ENCODE results near the gene CACNB1. TPM values are rescaled to one million over a fixed set of nuclear protein-coding genes. Genes with fewer than 3 reads are reported as not detected.

CACNB1 gene
- total RNA-seq, 2 donors from 2014 or later, result 21.4 to 21.9 TPM

DNA sequence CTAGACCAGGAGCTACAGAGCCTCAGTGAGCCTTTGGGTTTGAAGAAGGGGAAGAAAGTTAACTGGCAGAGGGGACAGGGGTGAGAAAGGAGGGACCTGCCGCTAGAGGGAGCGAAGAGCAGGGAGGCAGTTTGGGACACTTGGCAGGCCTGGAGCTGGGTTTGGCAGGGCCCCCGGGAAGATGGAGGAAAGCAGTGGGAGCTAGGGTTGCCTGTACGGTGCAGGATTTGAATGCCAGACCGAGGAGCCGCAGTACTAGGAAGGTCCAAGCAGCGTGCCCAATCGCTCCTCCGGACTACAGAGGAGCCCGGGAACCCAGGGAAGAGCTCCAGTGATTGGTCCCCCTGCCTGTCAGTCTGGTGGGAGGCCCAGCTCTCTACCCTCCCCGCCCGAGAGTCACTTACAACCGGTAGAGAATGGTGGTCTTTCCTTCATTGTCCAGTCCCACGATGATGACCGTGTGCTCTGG lies 32.8 kb downstream of the CACNB1 start:
- DNase-seq (peak; percentile 48 to 54 (median 49)), ATAC-seq (peak; percentile 89)
- H3K4me3 Mint-ChIP-seq, result peak overlapping the region; percentile 97
- peaks cover 12% of the 10 kb centered on the region for H3K4me1 Mint-ChIP-seq
- H3K36me3 Mint-ChIP-seq (ENCODE audit: low read depth), result peaks cover 5% of the 10 kb centered on the region
- peaks cover 34% of the 10 kb centered on the region for H3K27me3 Mint-ChIP-seq
- H3K9me3 ChIP-seq (ENCODE audit: control insufficient read depth, low read length, poor library complexity, severe bottlenecking), result no peaks in the 10 kb centered on the region
- H3K27ac Mint-ChIP-seq, result peak overlapping the region; percentile 24

DNA sequence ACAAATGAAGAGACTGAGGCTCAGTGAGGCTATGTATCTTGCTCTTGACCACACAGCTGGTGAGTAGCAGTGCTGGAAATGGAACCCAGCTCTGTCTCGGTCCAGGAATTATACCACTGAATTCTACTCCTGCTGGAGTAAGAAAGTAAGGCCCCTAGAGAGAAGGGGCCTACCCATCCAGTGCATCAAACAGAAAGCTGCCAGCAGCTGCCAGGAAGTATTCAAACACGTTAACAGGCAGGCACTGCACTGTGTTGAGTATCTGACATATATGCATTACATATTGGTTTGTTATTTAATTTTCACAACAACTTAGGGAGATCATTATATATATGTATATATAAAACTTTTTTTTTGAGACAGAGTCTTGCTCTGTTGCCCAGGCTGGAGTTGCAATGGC lies 35.5 kb downstream of the CACNB1 start:
- peaks cover 5% of the 10 kb centered on the region for H3K36me3 Mint-ChIP-seq (ENCODE audit: low read depth)
- H3K4me3 Mint-ChIP-seq, result no peak overlapping the region
- no peak overlapping the region for H3K27ac Mint-ChIP-seq
- peaks cover 8% of the 10 kb centered on the region for H3K4me1 Mint-ChIP-seq
- H3K9me3 ChIP-seq (ENCODE audit: control insufficient read depth, low read length, poor library complexity, severe bottlenecking), result no peaks in the 10 kb centered on the region
- DNase-seq, result no peak
- ATAC-seq, result no peak
- peaks cover 27% of the 10 kb centered on the region for H3K27me3 Mint-ChIP-seq

DNA sequence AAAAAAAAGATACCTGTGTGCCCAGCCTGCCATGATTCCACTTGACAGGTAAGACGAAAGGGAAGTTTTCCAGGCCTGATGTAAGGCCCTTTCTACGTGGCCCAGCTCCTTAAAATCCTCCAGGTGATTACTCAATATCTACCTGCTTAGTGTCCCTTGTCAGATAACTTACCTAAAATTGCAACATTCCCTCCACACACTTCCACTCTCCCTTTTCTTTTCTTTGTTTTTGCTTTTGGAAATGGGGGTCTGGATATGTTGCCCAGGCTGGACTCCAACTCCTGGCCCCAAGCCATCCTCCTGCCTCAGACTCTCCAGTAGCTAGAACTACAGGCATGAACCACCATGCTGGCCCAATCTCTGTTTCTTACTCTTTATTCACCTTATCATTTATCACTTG lies 38.8 kb downstream of the CACNB1 start:
- Mint-ChIP-seq H3K36me3 (ENCODE audit: low read depth) (peaks cover 4% of the 10 kb centered on the region), H3K27ac (no peak overlapping the region), H3K4me3 (no peak overlapping the region), H3K27me3 (peaks cover 10% of the 10 kb centered on the region), H3K4me1 (peaks cover 8% of the 10 kb centered on the region)
- no peaks in the 10 kb centered on the region for H3K9me3 ChIP-seq (ENCODE audit: control insufficient read depth, low read length, poor library complexity, severe bottlenecking)
- DNase-seq, result no peak
- ATAC-seq, result no peak

DNA sequence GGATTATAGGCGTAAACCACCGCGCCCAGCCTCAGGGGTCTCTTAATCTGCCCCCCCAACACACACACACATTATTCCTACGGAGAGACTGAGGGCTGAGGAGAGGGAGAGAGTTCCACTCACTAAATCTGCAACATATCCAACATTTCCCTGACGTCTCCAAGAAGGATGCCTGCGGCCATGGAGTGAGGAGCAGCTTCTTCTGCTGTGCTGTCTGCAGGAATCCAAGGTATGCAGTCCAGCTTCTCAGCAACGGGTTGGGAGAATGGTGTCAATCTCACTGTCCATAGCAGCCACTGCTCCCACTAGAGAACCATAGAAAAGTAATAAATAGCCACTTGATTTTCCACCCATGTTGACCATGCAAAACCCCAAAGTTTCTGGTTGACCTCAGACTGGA lies 41.0 kb downstream of the CACNB1 start:
- Mint-ChIP-seq H3K27ac (peak overlapping the region; percentile 45), H3K4me1 (peaks cover 26% of the 10 kb centered on the region), H3K27me3 (peaks cover 13% of the 10 kb centered on the region), H3K4me3 (peak overlapping the region; percentile 28), H3K36me3 (ENCODE audit: low read depth) (peaks cover 4% of the 10 kb centered on the region)
- no peaks in the 10 kb centered on the region for H3K9me3 ChIP-seq (ENCODE audit: control insufficient read depth, low read length, poor library complexity, severe bottlenecking)
- no peak for ATAC-seq
- no peak for DNase-seq

DNA sequence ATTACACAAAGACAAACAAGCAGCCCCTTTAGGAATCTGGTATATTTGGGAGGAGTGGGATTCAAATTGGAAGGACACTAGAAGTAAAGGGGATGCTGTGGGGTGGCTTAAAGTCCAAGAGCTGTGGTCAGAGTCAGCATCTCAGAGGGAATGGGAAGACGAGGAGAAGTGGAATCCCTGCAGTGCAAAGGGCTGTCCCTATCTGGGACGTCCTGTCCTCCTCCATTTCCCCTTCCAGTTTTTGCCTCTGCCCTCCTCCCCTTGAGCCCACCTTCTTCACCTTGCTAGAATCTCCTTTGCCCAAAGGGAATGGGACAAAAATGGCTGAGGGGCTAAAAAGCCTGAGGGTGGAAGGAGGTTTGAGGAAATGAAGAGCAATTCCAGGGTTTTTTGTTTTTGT lies 41.8 kb downstream of the CACNB1 start:
- DNase-seq (no peak), ATAC-seq (no peak)
- H3K27ac Mint-ChIP-seq, result peak overlapping the region; percentile 100
- H3K27me3 Mint-ChIP-seq, result peaks cover 14% of the 10 kb centered on the region
- peaks cover 4% of the 10 kb centered on the region for H3K36me3 Mint-ChIP-seq (ENCODE audit: low read depth)
- H3K4me1 Mint-ChIP-seq, result peaks cover 29% of the 10 kb centered on the region
- peak overlapping the region; percentile 15 for H3K4me3 Mint-ChIP-seq
- no peaks in the 10 kb centered on the region for H3K9me3 ChIP-seq (ENCODE audit: control insufficient read depth, low read length, poor library complexity, severe bottlenecking)

DNA sequence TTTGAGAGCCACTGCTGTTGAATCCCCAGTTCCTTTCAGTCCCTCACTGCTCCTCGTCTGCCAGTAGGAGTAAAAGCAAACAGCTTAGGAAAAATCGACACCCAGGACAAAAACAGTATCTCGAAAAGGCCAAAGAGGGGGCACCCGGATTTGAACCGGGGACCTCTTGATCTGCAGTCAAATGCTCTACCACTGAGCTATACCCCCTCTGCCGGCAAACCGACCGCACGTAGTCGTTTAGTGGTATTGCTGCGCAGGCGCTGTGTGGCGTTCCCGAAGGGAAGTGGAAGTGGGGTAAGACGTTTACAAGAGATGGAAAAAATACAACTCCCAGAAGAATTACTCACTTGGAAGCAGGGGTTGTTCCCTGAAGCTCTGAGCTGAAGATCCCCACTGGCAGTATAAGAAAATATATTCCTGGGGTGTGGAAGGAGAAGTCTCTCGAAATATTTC lies 43.8 kb downstream of the CACNB1 start:
- Mint-ChIP-seq H3K27ac (peak overlapping the region; percentile 100), H3K36me3 (ENCODE audit: low read depth) (peaks cover 4% of the 10 kb centered on the region), H3K4me1 (peaks cover 46% of the 10 kb centered on the region), H3K4me3 (peak overlapping the region; percentile 97), H3K27me3 (peaks cover 31% of the 10 kb centered on the region)
- peak; percentile 69 for ATAC-seq
- no peaks in the 10 kb centered on the region for H3K9me3 ChIP-seq (ENCODE audit: control insufficient read depth, low read length, poor library complexity, severe bottlenecking)
- peak; percentile 74 to 91 (median 84) for DNase-seq

DNA sequence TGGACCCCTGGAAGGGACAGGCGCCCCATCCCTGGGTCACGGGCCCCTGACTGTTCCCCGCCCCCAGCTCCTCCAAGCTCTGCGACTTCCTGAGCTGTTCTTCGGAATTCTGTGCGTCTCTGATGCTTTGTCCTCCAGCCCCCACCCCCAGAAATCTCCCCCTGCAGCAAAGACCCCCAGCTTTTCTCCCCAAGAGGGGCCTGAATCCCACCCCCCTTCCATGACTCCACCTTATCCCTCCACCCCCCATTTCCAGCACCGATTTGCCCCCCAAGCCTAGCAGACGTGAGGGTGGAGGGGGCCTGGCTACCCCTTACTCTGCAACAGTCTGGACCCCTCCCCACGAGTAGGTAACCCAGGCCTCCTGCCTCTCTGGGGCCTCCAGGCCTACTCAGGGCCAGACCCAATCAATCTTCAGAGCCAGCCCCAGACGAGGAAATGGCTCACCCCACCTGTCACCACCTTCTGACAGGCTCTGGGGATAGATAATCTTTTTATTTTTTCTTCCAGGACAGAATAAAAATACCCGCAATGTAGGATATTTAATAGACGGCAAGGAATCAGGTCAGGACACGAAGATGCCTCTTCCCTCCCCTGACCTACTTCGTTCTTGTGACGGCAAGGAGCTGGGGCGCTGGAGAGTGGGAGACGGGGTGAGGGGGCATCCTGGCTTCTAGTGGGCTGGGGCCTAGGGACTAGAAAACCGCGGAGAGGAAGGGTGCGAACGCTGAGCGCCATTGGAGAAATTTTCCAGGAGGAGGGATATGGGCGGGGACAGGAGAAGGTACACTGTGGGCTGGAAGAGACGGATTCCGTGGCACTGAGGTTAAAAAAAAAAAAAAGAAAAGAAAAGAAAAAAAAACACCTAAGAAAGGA lies 45.3 kb downstream of the CACNB1 start:
- H3K27ac Mint-ChIP-seq, result peak overlapping the region; percentile 100
- DNase-seq (peak in 1 of 3 donors; percentile 20), ATAC-seq (no peak)

DNA sequence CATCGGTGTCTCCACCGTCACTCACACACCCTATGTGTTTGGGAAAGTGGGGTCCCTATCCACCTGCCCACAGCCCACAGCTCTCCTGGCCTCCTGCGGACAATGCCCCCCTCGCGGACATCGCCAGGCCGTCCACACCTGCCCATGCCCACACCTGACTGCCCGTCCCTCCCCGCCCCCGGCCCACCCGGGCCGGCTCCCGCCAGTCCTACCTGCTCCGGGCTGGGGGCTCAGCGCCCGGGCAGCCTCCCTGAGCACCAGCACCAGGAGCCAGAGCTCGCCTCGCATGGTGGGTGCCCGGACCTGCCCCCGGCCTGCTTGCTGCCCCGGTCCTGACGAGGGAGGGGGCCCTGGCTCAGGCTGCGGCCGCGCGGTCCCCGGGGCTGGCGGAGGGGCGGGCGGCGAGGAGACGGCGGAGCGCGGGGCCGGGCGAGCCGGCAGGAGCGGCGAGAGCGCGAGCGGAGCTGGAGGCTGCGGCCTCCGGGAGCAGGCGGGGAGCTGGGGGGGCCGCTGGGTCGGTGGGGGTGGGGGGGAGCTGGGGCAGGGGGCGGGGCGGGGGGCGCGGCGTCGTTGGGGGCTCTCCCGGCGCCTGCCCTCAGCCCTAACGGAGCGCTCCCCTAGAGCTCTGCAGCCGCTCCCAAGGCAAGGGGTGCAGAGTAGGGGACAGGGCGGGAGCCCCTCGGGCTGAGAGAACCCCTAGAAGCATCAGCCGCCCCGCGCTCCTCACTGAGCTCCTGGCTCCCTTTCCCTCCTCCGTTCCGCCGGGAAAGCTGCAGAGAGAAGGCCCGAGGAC lies 46.1 kb downstream of the CACNB1 start, which contains the start of gene PLXDC1:
Gene PLXDC1 (minus strand): TSS at position 488 of the 793 bp plus-strand sequence. CDS start 200 bp downstream, at position 288.
- peak in 1 of 3 donors; percentile 18 for DNase-seq
- no peaks in the 10 kb centered on the region for H3K9me3 ChIP-seq (ENCODE audit: control insufficient read depth, low read length, poor library complexity, severe bottlenecking)
- H3K4me3 Mint-ChIP-seq, result peak within 1 kb of the TSS; percentile 97
- peaks cover 48% of the 10 kb centered on the region for H3K4me1 Mint-ChIP-seq
- peak within 1 kb of the TSS; percentile 100 for H3K27ac Mint-ChIP-seq
- no peak for ATAC-seq
- H3K36me3 Mint-ChIP-seq (ENCODE audit: low read depth), result peaks cover 4% of the 10 kb centered on the region
- peaks cover 31% of the 10 kb centered on the region for H3K27me3 Mint-ChIP-seq

More for the DNA sequence above, 45.3 kb downstream of the CACNB1 start:
- Mint-ChIP-seq H3K4me1 (peaks cover 48% of the 10 kb centered on the region), H3K36me3 (ENCODE audit: low read depth) (peaks cover 4% of the 10 kb centered on the region), H3K27me3 (peaks cover 31% of the 10 kb centered on the region), H3K4me3 (peak overlapping the region; percentile 97)
- no peaks in the 10 kb centered on the region for H3K9me3 ChIP-seq (ENCODE audit: control insufficient read depth, low read length, poor library complexity, severe bottlenecking)

DNA sequence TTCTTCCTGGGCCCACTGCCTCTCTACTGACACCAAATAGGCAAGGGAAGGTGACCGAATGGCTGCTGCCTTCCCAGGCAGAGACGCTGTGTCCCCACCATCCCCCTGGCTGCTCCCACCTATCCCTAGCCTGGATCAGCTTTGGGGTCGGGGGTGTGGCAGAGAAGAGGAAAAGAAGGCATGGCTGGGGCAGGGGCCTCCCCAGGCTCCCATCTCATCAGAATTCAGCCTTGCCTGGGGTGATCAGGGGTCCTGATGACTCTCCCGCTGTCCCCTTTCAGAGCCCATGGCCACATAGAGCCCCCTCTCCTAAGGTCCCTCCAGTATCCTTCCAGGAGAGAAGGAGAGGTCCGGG lies 46.7 kb downstream of the CACNB1 start:
- no peak for DNase-seq
- ATAC-seq, result no peak
- Mint-ChIP-seq H3K4me1 (peaks cover 48% of the 10 kb centered on the region), H3K4me3 (peak overlapping the region; percentile 80), H3K36me3 (ENCODE audit: low read depth) (peaks cover 4% of the 10 kb centered on the region), H3K27ac (peak overlapping the region; percentile 4), H3K27me3 (peaks cover 31% of the 10 kb centered on the region)
- no peaks in the 10 kb centered on the region for H3K9me3 ChIP-seq (ENCODE audit: control insufficient read depth, low read length, poor library complexity, severe bottlenecking)

DNA sequence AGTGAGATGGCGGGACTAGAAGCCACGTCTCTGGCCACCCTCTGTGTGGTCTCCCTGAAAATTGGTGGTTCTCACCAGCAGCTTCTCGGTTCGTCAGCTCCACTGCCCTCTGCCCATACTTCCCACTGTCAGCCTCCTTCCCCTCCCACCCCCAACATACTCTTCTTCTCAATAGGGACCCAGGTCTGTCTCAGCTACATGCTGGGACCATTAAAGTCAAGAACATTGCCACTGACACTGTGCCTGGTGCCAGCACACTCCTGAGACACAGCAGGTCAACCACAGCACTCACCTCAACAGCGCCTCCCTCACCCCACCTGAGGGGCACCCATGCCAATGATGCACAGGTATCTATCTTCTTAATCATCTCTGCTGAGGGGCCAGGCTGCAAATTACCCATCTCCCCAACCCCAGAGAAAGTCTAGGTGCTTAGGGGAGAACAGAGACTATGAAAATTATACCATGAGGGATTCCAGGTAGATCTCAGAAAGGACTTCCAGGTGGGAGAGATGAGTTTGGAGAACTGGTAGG lies 47.3 kb downstream of the CACNB1 start:
- H3K9me3 ChIP-seq (ENCODE audit: control insufficient read depth, low read length, poor library complexity, severe bottlenecking), result no peaks in the 10 kb centered on the region
- DNase-seq (no peak), ATAC-seq (no peak)
- Mint-ChIP-seq H3K27ac (peak overlapping the region; percentile 4), H3K4me3 (peak overlapping the region; percentile 80), H3K36me3 (ENCODE audit: low read depth) (peaks cover 4% of the 10 kb centered on the region), H3K4me1 (peaks cover 48% of the 10 kb centered on the region), H3K27me3 (peaks cover 31% of the 10 kb centered on the region)

DNA sequence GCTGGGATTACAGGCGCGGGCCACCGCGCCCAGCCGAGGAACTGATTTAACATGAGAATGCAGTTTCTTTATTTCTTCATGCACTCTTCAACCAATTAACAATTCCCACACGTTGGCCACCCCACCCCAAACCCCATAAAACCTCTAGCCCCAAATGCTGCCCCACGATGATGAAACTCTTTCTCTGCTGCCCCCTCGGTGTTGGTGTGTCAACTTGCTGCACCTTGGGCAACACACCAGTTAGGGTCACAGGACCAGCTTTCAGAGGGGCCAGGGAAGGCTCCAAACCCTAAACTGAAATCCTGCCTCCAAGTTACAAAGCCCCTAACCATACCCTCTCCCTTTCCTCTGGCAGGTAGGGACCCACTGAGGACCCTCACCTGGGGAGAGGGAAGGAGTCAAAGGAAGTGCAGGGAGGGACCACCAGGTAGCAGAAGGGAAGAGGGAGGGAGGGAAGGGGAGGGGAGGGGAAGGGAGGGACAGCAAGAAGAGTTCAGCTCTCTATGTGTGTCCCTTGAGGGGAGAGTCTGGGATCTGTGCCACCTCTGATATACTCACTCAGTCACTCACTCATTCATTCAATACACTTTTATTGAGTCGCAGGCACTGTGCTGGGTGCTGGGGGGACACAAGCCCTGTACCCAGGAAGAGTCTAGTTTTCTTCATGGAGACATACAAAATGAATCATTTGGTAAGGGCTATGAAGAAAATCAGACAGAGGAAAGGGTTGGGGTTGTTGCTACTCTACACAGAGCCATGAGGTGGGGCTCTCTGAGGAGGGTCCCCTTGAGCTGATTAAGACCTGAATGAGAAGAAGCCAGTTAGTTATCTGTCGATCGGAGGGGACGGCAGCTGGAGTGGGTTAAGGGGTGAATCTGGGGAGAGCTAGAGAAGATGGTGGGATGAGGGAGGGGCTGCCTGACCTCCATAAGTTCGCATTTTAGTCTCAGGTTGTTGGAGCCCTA lies 50.0 kb downstream of the CACNB1 start:
- DNase-seq (no peak), ATAC-seq (no peak)
- peaks cover 18% of the 10 kb centered on the region for H3K27me3 Mint-ChIP-seq
- H3K27ac Mint-ChIP-seq, result no peak overlapping the region
- H3K4me1 Mint-ChIP-seq, result peaks cover 30% of the 10 kb centered on the region
- H3K36me3 Mint-ChIP-seq (ENCODE audit: low read depth), result no peaks in the 10 kb centered on the region
- no peak overlapping the region for H3K4me3 Mint-ChIP-seq
- H3K9me3 ChIP-seq (ENCODE audit: control insufficient read depth, low read length, poor library complexity, severe bottlenecking), result no peaks in the 10 kb centered on the region

DNA sequence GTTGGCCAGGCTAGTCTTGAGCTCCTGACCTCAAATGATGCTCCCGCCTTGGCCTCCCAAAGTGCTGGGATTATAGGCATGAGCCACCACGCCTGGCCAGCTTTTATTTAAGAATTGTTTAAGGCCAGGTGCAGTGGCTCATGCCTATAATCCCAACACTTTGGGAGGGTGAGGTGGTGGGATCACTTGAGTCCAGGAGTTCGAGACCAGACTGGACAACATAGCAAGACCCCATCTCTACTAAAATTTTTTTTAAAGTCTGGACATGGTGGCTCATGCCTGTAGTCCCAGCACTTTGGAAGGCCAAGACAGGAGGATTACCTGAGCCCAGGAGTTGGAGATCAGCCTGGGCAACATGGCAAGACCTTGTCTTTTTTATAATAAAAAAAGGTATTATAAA lies 51.2 kb downstream of the CACNB1 start:
- no peaks in the 10 kb centered on the region for H3K9me3 ChIP-seq (ENCODE audit: control insufficient read depth, low read length, poor library complexity, severe bottlenecking)
- Mint-ChIP-seq H3K4me1 (peaks cover 22% of the 10 kb centered on the region), H3K27me3 (peaks cover 18% of the 10 kb centered on the region), H3K4me3 (no peak overlapping the region), H3K36me3 (ENCODE audit: low read depth) (no peaks in the 10 kb centered on the region), H3K27ac (no peak overlapping the region)
- no peak for DNase-seq
- no peak for ATAC-seq

Data from T-helper 17 cell (primary cell).